ENCODE data around the gene PPP2R3A. TPM values are rescaled to one million over a fixed set of nuclear protein-coding genes. Genes with fewer than 3 reads are reported as not detected.
"Not testable (repeated sequence)": the region's sequence is repeated elsewhere in the genome, so short reads cannot be mapped to it uniquely, and the experiment has no call there.

PPP2R3A gene
- total RNA-seq, 1 donor from 2014 or later = 19.2 TPM

GRCh38 chr3:136189043-136189442, 223.5 kb downstream of the PPP2R3A start:
- no peak for TF ChIP-seq CTCF (IDR thresholded peaks at IDR 0.05)
- H3K36me3 Mint-ChIP-seq (ENCODE audit: unreplicated experiment) = no peaks in the 10 kb centered on the region
- H3K27me3 Mint-ChIP-seq (ENCODE audit: unreplicated experiment) = no peaks in the 10 kb centered on the region
- peaks cover 78% of the 10 kb centered on the region for H3K4me1 Mint-ChIP-seq (ENCODE audit: unreplicated experiment)
- no peak overlapping the region for H3K4me3 Mint-ChIP-seq (ENCODE audit: unreplicated experiment)
- peak overlapping the region; percentile 50 for H3K27ac Mint-ChIP-seq (ENCODE audit: unreplicated experiment)
- no peaks in the 10 kb centered on the region for H3K9me3 Mint-ChIP-seq (ENCODE audit: unreplicated experiment)
- no peak for DNase-seq (ENCODE audit: extremely low spot score, unreplicated experiment)

- H3K9me3 Mint-ChIP-seq (ENCODE audit: unreplicated experiment) = no peaks in the 10 kb centered on the region
- H3K4me3 Mint-ChIP-seq (ENCODE audit: unreplicated experiment) = no peak overlapping the region
- H3K4me1 Mint-ChIP-seq (ENCODE audit: unreplicated experiment) = peaks cover 74% of the 10 kb centered on the region
- H3K36me3 Mint-ChIP-seq (ENCODE audit: unreplicated experiment) = peaks cover 6% of the 10 kb centered on the region
- no peak for DNase-seq (ENCODE audit: extremely low spot score, unreplicated experiment)
- no peak overlapping the region for H3K27ac Mint-ChIP-seq (ENCODE audit: unreplicated experiment)
- H3K27me3 Mint-ChIP-seq (ENCODE audit: unreplicated experiment) = no peaks in the 10 kb centered on the region
- TF ChIP-seq CTCF (IDR thresholded peaks at IDR 0.05) = no peak
Measured at GRCh38 chr3:136189859-136190617, 224.5 kb downstream of the PPP2R3A start.

GRCh38 chr3:136192195-136192594, 226.7 kb downstream of the PPP2R3A start:
- peaks cover 62% of the 10 kb centered on the region for H3K4me1 Mint-ChIP-seq (ENCODE audit: unreplicated experiment)
- H3K36me3 Mint-ChIP-seq (ENCODE audit: unreplicated experiment); H3K9me3 Mint-ChIP-seq (ENCODE audit: unreplicated experiment); H3K27me3 Mint-ChIP-seq (ENCODE audit: unreplicated experiment): not testable (repeated sequence)
- peak; percentile 40 for DNase-seq (ENCODE audit: extremely low spot score, unreplicated experiment)
- H3K27ac Mint-ChIP-seq (ENCODE audit: unreplicated experiment) = peak overlapping the region; percentile 95
- peak overlapping the region; percentile 91 for H3K4me3 Mint-ChIP-seq (ENCODE audit: unreplicated experiment)

- no peaks in the 10 kb centered on the region for H3K9me3 Mint-ChIP-seq (ENCODE audit: unreplicated experiment)
- peak overlapping the region; percentile 95 for H3K27ac Mint-ChIP-seq (ENCODE audit: unreplicated experiment)
- H3K36me3 Mint-ChIP-seq (ENCODE audit: unreplicated experiment) = peaks cover 6% of the 10 kb centered on the region
- H3K27me3 Mint-ChIP-seq (ENCODE audit: unreplicated experiment) = no peaks in the 10 kb centered on the region
- TF ChIP-seq CTCF (IDR thresholded peaks at IDR 0.05) = no peak
- peak overlapping the region; percentile 91 for H3K4me3 Mint-ChIP-seq (ENCODE audit: unreplicated experiment)
- no peak for DNase-seq (ENCODE audit: extremely low spot score, unreplicated experiment)
- peaks cover 63% of the 10 kb centered on the region for H3K4me1 Mint-ChIP-seq (ENCODE audit: unreplicated experiment)
Measured at GRCh38 chr3:136192831-136193230, 227.3 kb downstream of the PPP2R3A start.

GRCh38 chr3:136193278-136194054, 227.9 kb downstream of the PPP2R3A start:
- Mint-ChIP-seq H3K4me1 (ENCODE audit: unreplicated experiment) (peaks cover 60% of the 10 kb centered on the region), H3K4me3 (ENCODE audit: unreplicated experiment) (peak overlapping the region; percentile 91), H3K36me3 (ENCODE audit: unreplicated experiment) (peaks cover 6% of the 10 kb centered on the region), H3K27ac (ENCODE audit: unreplicated experiment) (peak overlapping the region; percentile 95), H3K9me3 (ENCODE audit: unreplicated experiment) (no peaks in the 10 kb centered on the region), H3K27me3 (ENCODE audit: unreplicated experiment) (no peaks in the 10 kb centered on the region)
- DNase-seq (ENCODE audit: extremely low spot score, unreplicated experiment) = no peak
- TF ChIP-seq CTCF (IDR thresholded peaks at IDR 0.05) = no peak

All from osteocyte (in vitro differentiated cells).